ENCODE results near the gene CLDN9. TPM values are rescaled to one million over a fixed set of nuclear protein-coding genes. Genes with fewer than 3 reads are reported as not detected.

The CLDN9 gene, protein sequence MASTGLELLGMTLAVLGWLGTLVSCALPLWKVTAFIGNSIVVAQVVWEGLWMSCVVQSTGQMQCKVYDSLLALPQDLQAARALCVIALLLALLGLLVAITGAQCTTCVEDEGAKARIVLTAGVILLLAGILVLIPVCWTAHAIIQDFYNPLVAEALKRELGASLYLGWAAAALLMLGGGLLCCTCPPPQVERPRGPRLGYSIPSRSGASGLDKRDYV
- polyA plus RNA-seq (2012; ENCODE audit: insufficient read length, low read depth), result 0.51 TPM

DNA sequence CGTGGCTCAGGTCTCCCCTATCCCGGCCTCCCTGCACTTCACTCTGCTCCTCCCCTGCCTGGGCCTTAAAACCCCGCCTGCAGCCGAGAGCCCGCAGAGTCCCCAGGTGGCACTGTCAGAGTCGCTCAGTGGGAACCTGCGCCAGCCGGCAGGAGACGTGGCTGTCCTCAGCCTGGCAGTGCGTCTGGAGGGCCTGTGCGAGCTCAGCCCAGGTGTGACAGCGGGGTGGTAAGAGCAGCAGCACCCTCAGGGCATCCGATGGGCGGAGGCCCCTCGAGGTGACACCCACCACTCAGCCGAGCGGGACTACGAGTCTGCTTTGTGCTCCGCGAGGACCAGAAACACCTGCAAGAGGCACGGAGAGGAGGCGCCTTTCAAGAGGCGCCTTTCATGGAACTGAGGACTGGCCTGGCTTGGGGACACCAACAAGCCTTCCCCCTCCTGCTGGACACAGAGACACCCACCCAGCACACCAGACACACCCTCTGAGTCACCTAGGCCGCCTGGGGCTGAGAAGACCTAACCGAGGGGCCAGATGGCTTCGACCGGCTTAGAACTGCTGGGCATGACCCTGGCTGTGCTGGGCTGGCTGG, at the start of gene CLDN9:
CLDN9 (plus strand) TSS at position 96 of the 593 bp plus-strand sequence; CDS start at position 536, 440 bp downstream.
- TF ChIP-seq, protein P1, sequence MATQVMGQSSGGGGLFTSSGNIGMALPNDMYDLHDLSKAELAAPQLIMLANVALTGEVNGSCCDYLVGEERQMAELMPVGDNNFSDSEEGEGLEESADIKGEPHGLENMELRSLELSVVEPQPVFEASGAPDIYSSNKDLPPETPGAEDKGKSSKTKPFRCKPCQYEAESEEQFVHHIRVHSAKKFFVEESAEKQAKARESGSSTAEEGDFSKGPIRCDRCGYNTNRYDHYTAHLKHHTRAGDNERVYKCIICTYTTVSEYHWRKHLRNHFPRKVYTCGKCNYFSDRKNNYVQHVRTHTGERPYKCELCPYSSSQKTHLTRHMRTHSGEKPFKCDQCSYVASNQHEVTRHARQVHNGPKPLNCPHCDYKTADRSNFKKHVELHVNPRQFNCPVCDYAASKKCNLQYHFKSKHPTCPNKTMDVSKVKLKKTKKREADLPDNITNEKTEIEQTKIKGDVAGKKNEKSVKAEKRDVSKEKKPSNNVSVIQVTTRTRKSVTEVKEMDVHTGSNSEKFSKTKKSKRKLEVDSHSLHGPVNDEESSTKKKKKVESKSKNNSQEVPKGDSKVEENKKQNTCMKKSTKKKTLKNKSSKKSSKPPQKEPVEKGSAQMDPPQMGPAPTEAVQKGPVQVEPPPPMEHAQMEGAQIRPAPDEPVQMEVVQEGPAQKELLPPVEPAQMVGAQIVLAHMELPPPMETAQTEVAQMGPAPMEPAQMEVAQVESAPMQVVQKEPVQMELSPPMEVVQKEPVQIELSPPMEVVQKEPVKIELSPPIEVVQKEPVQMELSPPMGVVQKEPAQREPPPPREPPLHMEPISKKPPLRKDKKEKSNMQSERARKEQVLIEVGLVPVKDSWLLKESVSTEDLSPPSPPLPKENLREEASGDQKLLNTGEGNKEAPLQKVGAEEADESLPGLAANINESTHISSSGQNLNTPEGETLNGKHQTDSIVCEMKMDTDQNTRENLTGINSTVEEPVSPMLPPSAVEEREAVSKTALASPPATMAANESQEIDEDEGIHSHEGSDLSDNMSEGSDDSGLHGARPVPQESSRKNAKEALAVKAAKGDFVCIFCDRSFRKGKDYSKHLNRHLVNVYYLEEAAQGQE (IDR thresholded peaks at IDR 0.05; ENCODE audit: insufficient read depth in 1 of 2, low read depth in 2 of 2, low read length in 2 of 2), result no peak
- no peak for TF ChIP-seq POLR2AphosphoS5 (IDR thresholded peaks at IDR 0.05; ENCODE audit: low read depth, low read length)
- no peak for TF ChIP-seq TAF1 (IDR thresholded peaks at IDR 0.05; ENCODE audit: borderline replicate concordance, insufficient read depth, low read length)
- TF ChIP-seq FOXP2 (optimal IDR thresholded peaks at IDR 0.05; ENCODE audit: borderline replicate concordance, extremely low read depth, extremely low read length, insufficient read depth), result no peak
- TF ChIP-seq SIN3A (IDR thresholded peaks at IDR 0.05; ENCODE audit: borderline replicate concordance, insufficient read depth, low read length), result no peak

DNA sequence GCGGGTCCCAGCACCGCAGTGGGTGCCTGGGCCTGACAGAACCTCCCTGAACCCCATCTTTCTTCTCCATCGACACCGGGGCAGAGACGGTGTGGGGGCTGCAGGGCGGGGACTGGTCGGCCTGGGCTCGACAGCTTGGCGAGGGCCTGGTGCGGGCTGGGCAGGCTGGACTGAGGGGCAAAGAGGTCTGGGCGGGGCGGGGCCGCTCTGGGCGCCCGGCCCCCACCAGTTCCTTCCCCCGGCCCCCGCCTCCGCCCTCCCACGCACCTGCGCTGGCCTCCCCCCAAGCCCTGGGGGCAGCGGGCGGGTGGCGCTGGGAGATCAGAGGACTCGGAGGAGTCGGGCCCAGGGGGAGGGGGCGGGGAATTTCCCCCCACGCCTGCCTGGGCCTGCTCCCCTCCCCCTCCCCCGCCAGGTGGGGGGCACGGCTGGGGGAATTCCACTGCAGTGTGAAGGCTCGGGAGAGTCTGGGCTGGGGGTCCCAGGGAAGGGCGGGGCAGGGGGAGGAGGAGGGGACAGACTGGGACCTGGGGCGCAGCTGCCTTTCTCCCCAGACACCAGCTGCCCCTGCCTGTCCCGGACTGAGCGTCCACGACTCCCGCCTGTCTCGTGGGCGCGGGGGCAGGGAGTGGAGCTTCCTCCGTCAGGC, 49.5 kb upstream of the CLDN9 start:
- TF ChIP-seq, protein P1 (IDR thresholded peaks at IDR 0.05; ENCODE audit: insufficient read depth in 1 of 2, low read depth in 2 of 2, low read length in 2 of 2), result no peak
- TF ChIP-seq POLR2AphosphoS5 (IDR thresholded peaks at IDR 0.05; ENCODE audit: low read depth, low read length), result no peak
- TF ChIP-seq FOXP2 (optimal IDR thresholded peaks at IDR 0.05; ENCODE audit: borderline replicate concordance, extremely low read depth, extremely low read length, insufficient read depth), result no peak
- no peak for TF ChIP-seq TAF1 (IDR thresholded peaks at IDR 0.05; ENCODE audit: borderline replicate concordance, insufficient read depth, low read length)
- no peak for TF ChIP-seq SIN3A (IDR thresholded peaks at IDR 0.05; ENCODE audit: borderline replicate concordance, insufficient read depth, low read length)

DNA sequence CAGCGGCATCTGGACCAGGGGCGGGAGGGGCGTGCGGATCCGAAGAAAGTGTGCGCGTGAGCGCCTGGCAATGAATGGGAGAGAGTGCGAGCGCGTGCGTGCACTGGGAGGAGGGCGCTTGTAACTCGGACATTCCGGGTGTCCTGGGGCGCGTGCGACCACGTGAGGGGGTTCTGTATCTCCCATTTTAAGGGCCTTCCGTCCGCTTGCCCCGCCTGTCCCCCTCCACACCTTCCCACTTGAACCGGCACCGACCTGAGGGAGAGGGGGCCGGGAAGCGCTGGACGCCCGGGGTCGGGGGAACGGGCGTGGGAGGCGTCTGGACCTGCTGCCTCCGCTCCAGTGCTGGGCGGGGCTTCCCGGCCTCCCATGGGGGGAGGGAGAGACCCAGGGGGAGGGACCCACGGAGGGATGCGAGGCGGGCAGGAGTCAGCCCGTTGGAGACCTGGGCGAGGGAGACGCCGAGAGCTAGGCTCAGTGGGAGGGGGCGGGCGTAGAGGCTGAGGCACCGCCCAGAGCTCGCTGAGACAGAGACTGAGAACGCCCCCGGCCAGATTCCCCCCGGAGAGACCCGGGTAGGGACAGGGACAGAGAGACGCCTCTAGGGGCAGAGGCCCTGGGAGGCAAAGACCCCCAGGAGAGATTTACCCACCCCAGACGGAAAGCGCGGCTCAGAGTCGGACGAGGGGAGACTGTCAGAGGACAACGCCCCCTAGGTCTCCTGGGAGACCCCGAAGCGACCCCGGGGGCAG, 48.8 kb upstream of the CLDN9 start, which contains the start of gene KREMEN2:
KREMEN2 (plus strand) TSS at position 553 of the 752 bp plus-strand sequence. CDS start 246 bp downstream, outside the sequence.
- TF ChIP-seq TAF1 (IDR thresholded peaks at IDR 0.05; ENCODE audit: borderline replicate concordance, insufficient read depth, low read length), result no peak
- TF ChIP-seq SIN3A (IDR thresholded peaks at IDR 0.05; ENCODE audit: borderline replicate concordance, insufficient read depth, low read length), result no peak
- TF ChIP-seq POLR2AphosphoS5 (IDR thresholded peaks at IDR 0.05; ENCODE audit: low read depth, low read length), result 0 out of 2 replicates have a peak, but pooled peaks have one; percentile 32
- TF ChIP-seq, protein P1 (IDR thresholded peaks at IDR 0.05; ENCODE audit: insufficient read depth in 1 of 2, low read depth in 2 of 2, low read length in 2 of 2), result no peak

DNA sequence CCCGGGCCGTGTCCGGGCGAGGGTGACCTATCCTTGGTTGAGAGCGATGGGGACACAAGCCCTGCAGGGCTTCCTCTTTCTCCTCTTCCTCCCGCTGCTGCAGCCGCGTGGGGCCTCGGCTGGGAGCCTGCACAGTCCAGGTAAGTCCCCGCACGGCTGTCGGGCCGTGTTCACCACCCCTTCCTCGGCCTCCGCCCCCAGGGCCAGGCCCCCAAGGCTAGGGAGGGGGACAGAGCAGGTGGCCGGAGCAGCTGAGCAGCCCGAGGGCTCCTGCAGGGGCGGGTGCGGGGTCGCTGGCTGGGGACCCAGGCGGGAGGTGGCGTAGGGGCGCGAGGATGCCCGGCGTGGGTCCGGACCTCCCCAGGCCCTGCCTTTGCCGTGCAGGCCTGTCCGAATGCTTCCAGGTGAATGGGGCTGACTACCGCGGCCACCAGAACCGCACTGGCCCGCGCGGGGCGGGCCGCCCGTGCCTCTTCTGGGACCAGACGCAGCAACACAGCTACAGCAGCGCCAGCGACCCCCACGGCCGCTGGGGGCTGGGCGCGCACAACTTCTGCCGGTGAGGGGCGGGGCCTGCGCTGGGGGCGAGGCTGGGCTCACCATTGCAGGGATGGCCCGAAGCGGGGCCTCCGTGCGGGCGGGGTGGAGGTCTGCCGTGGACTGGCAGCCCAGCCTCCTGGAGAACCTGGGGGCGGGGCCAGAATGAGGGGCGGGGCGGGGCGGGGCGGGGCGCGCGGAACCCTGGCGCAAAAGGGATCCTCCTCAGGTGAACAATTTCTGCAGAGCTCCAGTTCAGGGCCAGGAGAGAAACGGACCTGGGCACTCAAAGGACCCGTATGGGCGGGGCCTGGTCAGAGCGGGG, 48.0 kb upstream of the CLDN9 start:
- TF ChIP-seq POLR2AphosphoS5 (IDR thresholded peaks at IDR 0.05; ENCODE audit: low read depth, low read length) (no peak), TAF1 (IDR thresholded peaks at IDR 0.05; ENCODE audit: borderline replicate concordance, insufficient read depth, low read length) (no peak), SIN3A (IDR thresholded peaks at IDR 0.05; ENCODE audit: borderline replicate concordance, insufficient read depth, low read length) (no peak), FOXP2 (optimal IDR thresholded peaks at IDR 0.05; ENCODE audit: borderline replicate concordance, extremely low read depth, extremely low read length, insufficient read depth) (no peak)
- TF ChIP-seq, protein P1 (IDR thresholded peaks at IDR 0.05; ENCODE audit: insufficient read depth in 1 of 2, low read depth in 2 of 2, low read length in 2 of 2), result no peak

All from PFSK-1 (cell line).